H1 (cell line): ENCODE results near the gene TMEM212. TPM values are rescaled to one million over a fixed set of nuclear protein-coding genes. Genes with fewer than 3 reads are reported as not detected.

Experiments
- CTCF ChIA-PET: fragments of 300-600 bp; sonication (Branson Sonifier 250); formaldehyde crosslinking; loops from one replicate; lab custom pipeline; 2021; ENCODE audit not compliant: partially characterized antibody; lab: Charles Lee
- POLR2A ChIA-PET: fragments of 300-600 bp; sonication (Branson Sonifier 250); formaldehyde crosslinking; loops from one replicate; lab custom pipeline; 2021; ENCODE audit warnings: inconsistent platforms; ENCODE audit not compliant: partially characterized antibody; lab: Charles Lee
- DNase-seq, 2 experiments: peaks; one replicate each; pipeline versions ENCODE4 v3.0.0 to v3.0.0-alpha.2; 2010 to 2022; ENCODE audit warnings: low spot score in 2 of 2, low read depth in 1 of 2, mixed read lengths in 1 of 2
- FAIRE-seq: peaks from 2 replicates; lab custom pipeline; 2011; peaks lifted over from hg19 to GRCh38; lab: Jason Lieb, UNC
- H2AFZ ChIP-seq: 2 replicates; pipeline ENCODE4 v1.8.1; 2012; ENCODE audit warnings: low read length, inconsistent platforms
- H2AK5ac ChIP-seq: 2 replicates; pipeline ENCODE4 v1.6.1; 2013; ENCODE audit warnings: low read depth, low read length
- H2BK120ac ChIP-seq: replicated peaks from 2 replicates; pipeline ENCODE3; 2013; ENCODE audit warnings: low read depth, low read length, inconsistent platforms
- H2BK12ac ChIP-seq: 2 replicates; pipeline ENCODE4 v1.6.1; 2013; ENCODE audit warnings: low read depth, low read length
- H2BK15ac ChIP-seq: 2 replicates; pipeline ENCODE4 v1.6.1; 2013; ENCODE audit warnings: low read length
- H2BK20ac ChIP-seq: 2 replicates; pipeline ENCODE4 v1.6.1; 2013; ENCODE audit warnings: low read length
- H2BK5ac ChIP-seq: 2 replicates; pipeline ENCODE4 v1.6.1; 2013; ENCODE audit warnings: low read depth, low read length
- H3K14ac ChIP-seq: 2 replicates; pipeline ENCODE4 v1.6.1; 2013; ENCODE audit warnings: inconsistent platforms; ENCODE audit not compliant: insufficient read length
- H3K18ac ChIP-seq: 2 replicates; pipeline ENCODE4 v1.6.1; 2013; ENCODE audit warnings: low read length; ENCODE audit errors: extremely low read depth
- H3K23ac ChIP-seq: 2 replicates; pipeline ENCODE4 v1.6.1; 2013; ENCODE audit warnings: inconsistent platforms; ENCODE audit not compliant: insufficient read length
- H3K23me2 ChIP-seq: 2 replicates; pipeline ENCODE4 v1.6.1; 2013; ENCODE audit warnings: low read depth, low read length
- H3K27ac ChIP-seq: 2 replicates; pipeline ENCODE4 v1.6.1; 2011; ENCODE audit warnings: low read depth, low read length, inconsistent platforms
- H3K27me3 ChIP-seq, 4 experiments: replicated peaks in 1 of 4; 1 replicate in 1 of 4; 2 replicates in 3 of 4; pipeline versions ENCODE4 v1.6.1 to v1.8.1; 2011 to 2013; ENCODE audit warnings: low read length in 3 of 4, mild to moderate bottlenecking in 3 of 4, inconsistent platforms in 2 of 4, mixed read lengths in 2 of 4, moderate library complexity in 1 of 4; ENCODE audit not compliant: control insufficient read depth in 3 of 4, insufficient read depth in 3 of 4; ENCODE audit errors: extremely low read depth in 1 of 4
- H3K36me3 ChIP-seq, 4 experiments: 2 replicates each; pipeline versions ENCODE4 v1.6.1 to v1.8.1; 2011 to 2013; ENCODE audit warnings: mild to moderate bottlenecking in 4 of 4, low read length in 3 of 4, moderate library complexity in 2 of 4, control low read depth in 1 of 4, inconsistent platforms in 1 of 4; ENCODE audit not compliant: insufficient read depth in 4 of 4, control insufficient read depth in 2 of 4
- H3K4ac ChIP-seq: replicated peaks from 2 replicates; pipeline ENCODE3; 2013; ENCODE audit warnings: low read length, low read depth, mixed read lengths, inconsistent platforms; ENCODE audit not compliant: insufficient read length
- H3K4me1 ChIP-seq, 4 experiments: replicated peaks in 1 of 4; 1 replicate in 1 of 4; 2 replicates in 3 of 4; pipeline versions ENCODE4 v1.6.1 to v1.8.1; 2011 to 2013; ENCODE audit warnings: low read length in 3 of 4, inconsistent platforms in 2 of 4, mixed read lengths in 1 of 4; ENCODE audit not compliant: insufficient read depth in 4 of 4, control insufficient read depth in 3 of 4
- H3K4me2 ChIP-seq, 2 experiments: 2 replicates each; pipeline versions ENCODE4 v1.6.1 to v1.8.1; 2011 to 2013; ENCODE audit warnings: low read depth in 2 of 2, low read length in 2 of 2, control low read depth in 1 of 2, inconsistent platforms in 1 of 2, mild to moderate bottlenecking in 1 of 2; ENCODE audit not compliant: insufficient read depth in 1 of 2
- H3K4me3 ChIP-seq, 4 experiments: fragments of 200-600, 300-600 bp in 1 of 4; sonication (generic), shearing (Covaris generic), sonication (Bioruptor Twin) in 1 of 4; 2 replicates each; pipeline versions ENCODE4 v1.5.1 to v1.8.1; 2011 to 2016; ENCODE audit warnings: low read length in 4 of 4, low read depth in 3 of 4, control low read depth in 2 of 4, inconsistent platforms in 2 of 4, mild to moderate bottlenecking in 2 of 4, mixed read lengths in 1 of 4, moderate library complexity in 1 of 4; ENCODE audit not compliant: insufficient read depth in 2 of 4; ENCODE audit errors: extremely low read depth in 1 of 4
- H3K56ac ChIP-seq: replicated peaks from 2 replicates; pipeline ENCODE3; 2013; ENCODE audit warnings: low read depth, mild to moderate bottlenecking, mixed read lengths, low read length, inconsistent platforms; ENCODE audit not compliant: insufficient read length
- H3K79me1 ChIP-seq: 2 replicates; pipeline ENCODE4 v1.6.1; 2013; ENCODE audit warnings: low read depth, low read length, control low read depth
- H3K79me2 ChIP-seq, 2 experiments: 2 replicates each; pipeline versions ENCODE4 v1.6.1 to v1.8.1; 2012 to 2013; ENCODE audit warnings: low read length in 2 of 2, mild to moderate bottlenecking in 2 of 2, inconsistent platforms in 1 of 2; ENCODE audit not compliant: insufficient read depth in 2 of 2, control insufficient read depth in 1 of 2
- H3K9ac ChIP-seq, 4 experiments: replicated peaks in 1 of 4; 1 replicate in 1 of 4; 2 replicates in 3 of 4; pipeline versions ENCODE4 v1.6.1 to v1.8.1; 2011 to 2013; ENCODE audit warnings: low read depth in 3 of 4, low read length in 3 of 4, control low read depth in 2 of 4, mild to moderate bottlenecking in 2 of 4, moderate library complexity in 2 of 4, inconsistent platforms in 1 of 4; ENCODE audit errors: extremely low read depth in 1 of 4
- H3K9me3 ChIP-seq, 2 experiments: 2 replicates each; pipeline versions ENCODE4 v1.6.1 to v1.8.1; 2012 to 2013; ENCODE audit warnings: mild to moderate bottlenecking in 2 of 2, moderate library complexity in 2 of 2, control low read depth in 1 of 2, inconsistent platforms in 1 of 2, low read depth in 1 of 2, low read length in 1 of 2, mixed read lengths in 1 of 2; ENCODE audit not compliant: insufficient read depth in 2 of 2
- H4K20me1 ChIP-seq, 2 experiments: replicated peaks in 1 of 2; 2 replicates each; pipeline versions ENCODE3 to v1.8.1; 2011 to 2013; ENCODE audit warnings: inconsistent platforms in 2 of 2, low read length in 2 of 2, mild to moderate bottlenecking in 1 of 2; ENCODE audit not compliant: insufficient read depth in 2 of 2, control insufficient read depth in 1 of 2
- H4K5ac ChIP-seq: 2 replicates; pipeline ENCODE4 v1.6.1; 2013; ENCODE audit warnings: low read length, low read depth, mixed read lengths, inconsistent platforms; ENCODE audit not compliant: insufficient read length
- H4K8ac ChIP-seq: 2 replicates; pipeline ENCODE4 v1.8.0; 2013; ENCODE audit warnings: mild to moderate bottlenecking, moderate library complexity, low read length, inconsistent platforms; ENCODE audit not compliant: insufficient read depth; ENCODE audit errors: extremely low read depth
- H4K91ac ChIP-seq: replicated peaks from 2 replicates; pipeline ENCODE3; 2013; ENCODE audit warnings: low read length, mixed read lengths, inconsistent platforms; ENCODE audit not compliant: insufficient read length
- ASH2L ChIP-seq: fragments of 200-600, 300-600 bp; sonication (generic); IDR thresholded peaks from one replicate; pipeline ENCODE4 v1.7.1; 2017; ENCODE audit warnings: low read length
- BRCA1 ChIP-seq: IDR thresholded peaks from 2 replicates; pipeline ENCODE4 v1.6.1; 2012; ENCODE audit warnings: low read depth, low read length, improper control_type of control experiment
- GTF2F1 ChIP-seq: IDR thresholded peaks from 2 replicates; pipeline ENCODE4 v1.6.1; 2012; ENCODE audit warnings: low read depth, low read length, improper control_type of control experiment, borderline replicate concordance
- POLR2AphosphoS5 ChIP-seq: IDR thresholded peaks from 2 replicates; pipeline ENCODE4 v1.6.1; 2011; ENCODE audit warnings: low read depth, low read length
- WGBS, 2 experiments: shearing (Covaris generic) in 1 of 2; methylation state at CpG; one replicate each; pipeline versions ENCODE4 v1.1.6 to v1.1.7; 2013 to 2015; ENCODE audit warnings: low lambda C conversion rate in 2 of 2, mixed read lengths in 2 of 2, inconsistent platforms in 1 of 2, low coverage in 1 of 2, missing lambda C conversion rate in 1 of 2; ENCODE audit not compliant: insufficient replicate concordance in 2 of 2, insufficient coverage in 1 of 2, insufficient read length in 1 of 2; ENCODE audit errors: extremely low coverage in 1 of 2, missing lambda C conversion rate in 1 of 2; 5-methylcytosine and 5-hydroxymethylcytosine counted together
- polyA plus RNA-seq, 7 experiments: library from polyadenylated mRNA; depleted of rRNA in 3 of 7; stranded (reverse) in 5 of 7; unstranded in 2 of 7; fragments of >200 nt in 5 of 7; fragments of 200-250 nt in 2 of 7; gene quantifications; 1 replicate in 5 of 7; 2 replicates in 1 of 7; 4 replicates in 1 of 7; pipeline versions ENCODE4 v1.2.1 to v1.2.3, GENCODE V29; 2011 to 2013; ENCODE audit warnings: missing spikeins in 2 of 7, mixed read lengths in 2 of 7
- total RNA-seq: library from RNA; stranded (reverse); fragmentation: NEBNext Ultra II Directional; extraction: Animal tissue kit (Norgen Biotek cat#: 25700); gene quantifications from 2 replicates; pipeline ENCODE4 v1.2.1, GENCODE V29; 2021

The TMEM212 gene
- total and polyA plus RNA-seq, 2 of the 8 experiments (the other 6 are each of a cell fraction or from before 2014, with no cell fraction given), result not detected

DNA sequence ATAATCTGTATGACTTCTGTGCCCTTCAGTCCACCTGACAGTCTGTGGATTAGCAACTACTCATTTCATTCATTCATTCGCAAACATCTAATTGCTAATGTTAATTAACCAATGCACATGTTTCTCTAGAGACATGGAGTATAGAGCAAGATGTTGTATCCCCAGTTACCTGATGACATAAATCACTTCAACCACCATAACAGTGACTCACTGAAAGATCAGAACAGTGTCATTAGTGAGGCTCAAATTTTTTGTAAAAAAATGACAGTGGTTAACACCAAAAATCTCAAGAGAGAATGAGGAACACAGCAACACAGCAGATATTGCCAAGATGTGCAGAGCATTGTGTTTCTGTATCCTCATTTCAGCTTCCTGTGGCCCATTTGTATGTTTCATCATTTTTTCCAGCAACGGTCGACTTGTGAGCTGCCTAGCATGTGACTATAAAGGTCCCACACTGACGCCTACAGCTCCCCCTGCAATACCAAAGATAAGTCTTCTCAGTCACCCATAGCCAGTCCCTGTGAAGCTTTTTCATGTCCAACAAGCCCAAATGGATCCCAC is 29.2 kb upstream of the TMEM212 start:
- Histone ChIP-seq H3K79me1 (no peaks in the 10 kb centered on the region), H4K8ac (no peak overlapping the region), H3K27me3 (peaks cover 4 to 29% (median 23%) of the 10 kb centered on the region in 4 experiments), H2BK12ac (no peak overlapping the region), H2BK15ac (no peak overlapping the region), H2BK5ac (no peak overlapping the region), H3K4me1 (no peaks in the 10 kb centered on the region; a peak in 2 of 7 replicates), H4K91ac (no peak overlapping the region), H3K23ac (no peak overlapping the region), H3K56ac (no peak overlapping the region), H2AFZ (no peak overlapping the region), H2AK5ac (no peak overlapping the region), H3K9me3 (no peaks in the 10 kb centered on the region), H3K23me2 (peaks cover 7% of the 10 kb centered on the region; the same call in 1 of the 2 replicates), H2BK20ac (no peak overlapping the region), H3K79me2 (no peaks in the 10 kb centered on the region), H3K27ac (no peak overlapping the region), H2BK120ac (no peak overlapping the region), H3K36me3 (no peaks in the 10 kb centered on the region), H4K5ac (no peak overlapping the region), H4K20me1 (no peaks in the 10 kb centered on the region), H3K4me2 (no peak overlapping the region), H3K14ac (no peak overlapping the region), H3K9ac (no peak overlapping the region), H3K4me3 (no peak overlapping the region)
- DNase-seq (no peak), FAIRE-seq (no peak)
- WGBS, 2 experiments, result 91% methylated on average over 4 of the region's 4 CpGs; no CpG with 5 or more reads in 1 of the 2 experiments
- ChIA-PET CTCF (interaction anchor here (0.6 to 1.2 kb wide), 2 partner anchors 16 to 712 kb away, joined by 3 to 4 read pairs; no protein-coding TSS in a partner anchor), POLR2A (no interaction called here)
- TF ChIP-seq ASH2L, result no peak
- no peak for TF ChIP-seq POLR2AphosphoS5
- TF ChIP-seq GTF2F1, result no peak
- no peak for TF ChIP-seq BRCA1
- TF ChIP-seq, all 59 proteins: peak for 0
- Histone ChIP-seq H3K4ac (no peak overlapping the region), H3K18ac (no peak overlapping the region)
